Activated naive CD4-positive, alpha-beta T cell treated with Interleukin-2 at 50 U/mL for 16 hours (primary cell): ENCODE results near the gene SAE1.
"Not testable (repeated sequence)": the region's sequence is repeated elsewhere in the genome, so short reads cannot be mapped to it uniquely, and the experiment has no call there.

ENCODE experiments used
- DNase-seq: peaks from one replicate; pipeline ENCODE4 v3.0.0-alpha.2; 2020

The SAE1 gene

DNA sequence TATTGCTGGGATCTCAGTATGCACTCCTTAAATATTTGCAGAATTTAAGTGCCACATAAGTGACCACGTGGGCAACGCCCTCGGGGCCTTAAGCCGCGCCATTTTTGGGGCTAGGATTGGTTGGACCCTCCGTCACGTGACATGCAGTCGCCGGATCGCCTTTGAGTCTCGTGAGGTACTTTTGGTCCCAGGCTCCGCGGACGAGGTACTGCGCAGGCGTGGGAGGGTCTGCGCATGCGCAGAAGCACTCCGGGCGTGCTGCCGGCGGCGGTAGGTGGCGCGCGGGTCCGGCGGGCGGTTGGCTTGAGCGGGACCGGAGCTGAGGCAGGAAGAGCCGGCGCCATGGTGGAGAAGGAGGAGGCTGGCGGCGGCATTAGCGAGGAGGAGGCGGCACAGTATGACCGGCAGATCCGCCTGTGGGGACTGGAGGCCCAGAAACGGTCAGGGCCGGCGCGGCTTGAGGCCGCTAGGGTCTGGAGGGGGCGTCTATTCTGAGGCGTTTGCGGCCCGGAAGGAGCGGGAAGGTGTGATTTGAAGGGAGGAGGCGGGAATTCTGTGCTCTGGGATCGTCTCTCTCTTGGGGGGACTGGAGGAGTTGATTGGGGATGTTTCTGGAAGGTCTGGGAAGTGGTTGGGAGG lies at the start of gene SAE1:
Gene SAE1, plus strand, starts transcription at position 247 of the 639 bp plus-strand sequence. Its CDS starts 96 bp downstream, at position 343.
- DNase-seq, result peak; percentile 98

DNA sequence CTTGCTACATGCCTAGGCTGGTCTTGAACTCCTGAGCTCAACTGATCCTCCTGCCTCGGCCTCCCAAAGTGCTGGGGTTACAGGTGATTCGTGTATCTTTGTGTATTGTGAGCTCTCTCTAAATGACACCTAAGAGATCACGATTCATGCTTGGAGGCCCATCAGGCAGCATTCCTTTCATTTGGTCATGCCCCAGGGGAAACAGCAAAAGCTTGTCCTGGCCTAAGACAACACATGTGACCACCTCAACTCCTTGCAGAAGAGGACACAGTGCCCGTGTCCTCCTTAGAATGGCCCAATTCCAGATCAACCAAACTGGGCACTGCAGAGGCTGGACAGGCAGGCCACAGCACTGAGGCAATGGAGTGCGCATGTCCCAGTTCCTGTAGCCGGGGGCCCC lies 49.5 kb upstream of the SAE1 start:
- DNase-seq, result no peak

GRCh38 chr19:47082493-47082892 lies 48.1 kb upstream of the SAE1 start:
- DNase-seq, result no peak

- no peak for DNase-seq
Observed at GRCh38 chr19:47084879-47085439, 45.7 kb upstream of the SAE1 start.

DNA sequence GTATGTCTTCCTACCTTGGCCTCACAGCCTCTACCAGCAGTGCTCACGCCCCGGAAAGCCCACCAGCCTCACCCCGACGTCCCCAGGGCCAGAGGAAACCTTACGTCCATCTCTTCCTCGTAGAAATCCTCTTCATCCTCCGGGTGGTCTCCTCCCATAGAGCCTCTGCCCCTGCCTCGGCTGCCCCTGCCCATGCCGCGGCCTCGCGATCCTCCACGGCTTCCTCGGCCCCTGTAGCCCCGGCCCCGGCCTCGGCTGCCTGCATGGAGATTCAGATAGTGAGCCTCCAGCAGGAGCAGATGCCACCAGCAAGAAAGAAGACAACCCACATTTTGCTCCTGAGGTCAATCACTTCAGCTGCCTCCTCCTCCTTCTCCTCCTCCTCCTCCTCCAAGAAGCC lies 44.4 kb upstream of the SAE1 start:
- no peak for DNase-seq

- no peak for DNase-seq
Observed at GRCh38 chr19:47089767-47090350, 40.8 kb upstream of the SAE1 start.

DNA sequence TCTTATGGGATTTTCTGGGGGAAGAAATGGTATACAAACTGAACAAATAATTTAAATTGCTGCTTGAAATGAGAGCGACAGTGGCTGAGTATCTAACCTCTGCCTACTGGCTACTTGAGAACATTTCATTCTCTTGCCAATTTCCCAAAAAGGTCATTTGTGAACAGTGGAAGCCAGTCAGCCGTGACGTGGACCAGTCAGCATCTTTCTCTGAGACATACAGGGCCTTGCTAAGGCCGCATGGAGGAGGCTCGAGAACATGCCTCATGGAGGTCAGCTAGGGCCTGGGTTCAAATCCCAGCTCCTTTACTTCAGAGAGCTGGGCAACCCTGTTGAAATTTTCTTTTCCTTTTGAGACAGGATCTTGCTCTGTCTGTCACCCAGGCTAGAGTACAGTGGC lies 37.4 kb upstream of the SAE1 start:
- DNase-seq, result no peak

- DNase-seq, result peak; percentile 54
Observed at GRCh38 chr19:47093841-47094240, 36.8 kb upstream of the SAE1 start.

GRCh38 chr19:47094557-47095475 lies 35.8 kb upstream of the SAE1 start:
- peak; percentile 53 for DNase-seq

GRCh38 chr19:47095476-47096099 lies 35.0 kb upstream of the SAE1 start:
- peak; percentile 28 for DNase-seq

DNA sequence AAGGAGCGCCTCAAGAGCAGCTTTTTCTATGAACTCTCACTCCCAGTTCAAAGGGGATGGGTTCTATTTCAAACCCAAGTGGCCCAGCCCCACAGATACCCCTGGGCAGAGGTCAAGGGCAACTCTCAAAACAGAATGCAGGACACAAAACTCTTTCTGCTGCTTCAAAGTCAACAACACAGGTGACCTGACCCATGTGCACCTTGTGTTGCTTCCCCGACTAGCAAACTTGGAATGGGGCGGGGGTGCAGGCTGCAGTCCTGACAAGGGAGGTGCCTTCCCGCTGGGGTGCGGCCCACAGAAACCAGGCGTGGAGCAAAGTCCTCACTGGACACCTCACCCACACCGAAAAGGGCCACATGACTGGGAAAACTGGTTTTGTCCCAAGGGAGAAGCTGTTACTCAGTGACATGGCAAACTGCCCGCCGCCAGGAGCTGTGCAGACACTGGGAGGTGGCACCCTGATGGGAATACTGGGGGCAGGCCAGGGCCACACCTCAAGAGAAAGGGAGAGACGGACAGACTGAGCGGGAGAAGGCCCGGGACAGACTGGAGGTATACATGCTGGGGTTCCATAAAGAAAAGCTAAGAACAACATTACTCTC lies 34.4 kb upstream of the SAE1 start:
- DNase-seq, result no peak

- no peak for DNase-seq
Observed at GRCh38 chr19:47096721-47097120, 33.9 kb upstream of the SAE1 start.

DNA sequence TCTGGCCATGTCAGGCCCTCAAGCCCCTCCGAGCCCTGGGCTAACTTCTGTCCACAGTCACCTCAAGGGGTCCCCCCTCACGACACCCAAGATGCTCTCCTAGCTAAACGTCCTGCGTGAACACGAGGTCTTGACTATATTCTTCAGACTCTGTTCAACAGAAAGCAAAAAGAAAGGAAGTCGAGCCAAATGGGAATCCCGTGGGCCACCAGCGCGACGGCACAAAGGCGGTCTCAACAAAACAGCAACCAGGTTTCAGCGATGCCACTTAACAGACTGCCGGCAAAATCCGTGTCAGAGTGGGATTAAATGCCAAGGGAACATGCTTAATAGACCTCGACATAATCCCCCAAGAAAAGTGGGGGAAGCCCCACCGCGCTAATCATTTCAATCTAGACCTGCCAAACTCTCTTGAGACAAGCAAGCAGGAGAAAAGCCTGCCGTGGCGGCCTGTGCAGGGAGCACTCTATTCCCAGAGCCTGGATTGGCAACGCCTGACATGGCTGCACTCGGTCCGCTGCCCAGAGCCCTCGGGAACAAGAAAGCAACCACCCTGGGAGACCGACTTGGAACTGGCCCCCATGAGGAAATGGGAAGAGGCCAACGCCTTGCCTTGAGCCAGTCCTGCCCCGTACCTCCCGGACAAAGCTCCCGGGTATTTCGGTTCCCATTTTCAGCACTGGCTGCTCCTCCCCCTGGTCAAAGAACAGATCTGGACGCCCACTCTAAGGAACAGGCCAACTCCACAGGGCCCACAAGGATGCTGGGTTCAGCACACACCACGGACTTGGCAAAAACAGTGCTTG lies 33.0 kb upstream of the SAE1 start:
- DNase-seq, result no peak

GRCh38 chr19:47098608-47099007 lies 32.0 kb upstream of the SAE1 start:
- no peak for DNase-seq

DNA sequence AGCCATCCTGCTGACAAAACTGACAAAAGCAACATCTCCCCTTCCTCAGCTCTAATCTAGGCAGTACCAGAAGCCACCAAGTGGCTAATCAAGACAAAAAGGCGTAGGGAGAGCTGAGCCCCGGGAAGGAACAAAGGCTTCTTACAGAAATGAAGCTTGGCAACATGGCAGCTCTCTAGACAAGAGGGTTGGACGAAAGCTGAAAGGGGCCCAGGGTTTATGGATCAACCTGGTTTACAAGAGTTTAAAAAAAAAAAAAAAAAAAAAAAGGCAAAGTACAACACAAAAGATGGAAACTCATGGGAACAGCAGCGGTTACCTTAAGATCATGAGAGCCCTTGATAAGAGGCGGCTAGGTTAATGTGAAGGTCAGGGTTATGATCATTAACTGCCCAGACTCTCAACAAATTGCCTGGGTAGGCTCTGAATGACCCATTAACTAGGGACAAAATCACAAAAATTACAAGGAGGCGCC lies 31.0 kb upstream of the SAE1 start:
- no peak for DNase-seq

- no peak for DNase-seq
Observed at GRCh38 chr19:47100290-47100689, 30.3 kb upstream of the SAE1 start.

GRCh38 chr19:47101116-47101515 lies 29.5 kb upstream of the SAE1 start:
- DNase-seq, result not testable (repeated sequence)

DNA sequence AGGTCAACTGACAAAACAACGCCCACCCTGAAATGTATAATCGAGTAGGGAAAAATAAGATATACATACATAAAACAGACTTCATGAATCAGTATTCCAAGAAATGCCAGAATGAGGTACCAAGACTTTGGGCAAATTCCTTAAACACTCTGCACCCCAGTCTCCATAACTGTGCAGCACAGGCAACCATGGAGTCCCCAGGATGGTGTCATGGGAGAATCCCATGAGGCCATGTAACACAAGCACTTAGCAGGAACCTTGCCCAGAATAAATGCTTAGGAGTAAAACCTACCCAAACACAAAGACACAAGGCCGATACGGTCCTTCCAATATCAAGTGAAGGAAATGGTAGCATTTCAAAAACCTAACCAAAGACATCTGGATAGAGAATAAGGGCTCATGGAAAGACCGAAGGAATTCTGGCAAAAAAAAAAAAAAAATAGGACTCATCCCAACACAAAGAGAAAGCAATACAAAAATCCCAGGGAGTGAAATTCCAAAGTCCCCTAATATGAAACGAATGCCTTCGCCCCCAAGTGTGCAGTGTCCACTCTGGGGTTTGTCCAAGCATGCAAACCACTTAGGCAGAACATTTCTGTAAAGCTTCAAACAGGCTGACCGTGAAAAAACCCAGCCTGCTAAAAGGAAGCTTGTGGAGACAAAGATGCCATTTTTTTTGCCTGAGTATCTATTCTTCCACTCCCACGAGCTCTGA lies 28.1 kb upstream of the SAE1 start:
- no peak for DNase-seq

DNA sequence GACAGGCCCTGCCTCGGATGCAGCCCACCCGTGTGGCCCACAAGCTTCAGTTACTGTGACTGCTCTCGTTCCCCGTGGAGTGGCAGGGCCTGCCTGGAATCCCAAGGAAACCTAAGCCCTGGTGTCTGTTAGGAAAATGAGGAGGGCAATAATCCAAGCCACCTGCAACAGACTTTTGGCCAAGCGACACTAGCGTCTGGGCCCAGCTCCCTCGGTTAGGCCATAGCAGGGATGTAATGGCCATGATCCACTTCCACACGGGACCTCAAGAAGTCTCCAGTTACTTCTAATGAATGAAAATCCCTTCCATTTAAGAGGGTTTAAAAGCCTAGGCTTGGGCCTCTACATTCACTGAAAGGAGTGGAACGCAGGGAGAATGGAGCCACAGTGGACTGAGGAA lies 26.0 kb upstream of the SAE1 start:
- no peak for DNase-seq

GRCh38 chr19:47105874-47106273 lies 24.8 kb upstream of the SAE1 start:
- no peak for DNase-seq

DNA sequence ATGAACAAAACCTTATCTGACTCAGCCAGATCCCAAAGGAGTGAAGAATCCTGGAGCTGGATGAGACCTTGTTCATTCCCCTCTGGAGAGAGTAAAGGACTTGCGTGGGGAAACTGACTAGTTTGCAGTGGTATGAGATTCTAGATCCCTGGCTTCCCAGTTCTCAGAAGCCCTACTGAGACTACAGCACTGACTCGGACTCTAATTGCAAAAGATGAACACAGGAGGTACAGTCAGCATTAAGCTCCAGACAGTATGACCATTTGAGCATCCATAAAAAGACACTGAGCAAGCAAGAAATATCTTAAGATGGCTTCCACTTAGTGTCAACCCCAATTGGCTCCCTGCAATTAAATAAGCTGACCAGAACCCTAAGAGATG lies 23.8 kb upstream of the SAE1 start:
- DNase-seq, result no peak
